Sigmoid colon (tissue), 7 donors: ENCODE measurements around the gene COX10. TPM values are rescaled to one million over a fixed set of nuclear protein-coding genes. Genes with fewer than 3 reads are reported as not detected.
"Not testable (repeated sequence)": the region's sequence is repeated elsewhere in the genome, so short reads cannot be mapped to it uniquely, and the experiment has no call there.

Experiments
- DNase-seq: peaks from one replicate; pipeline ENCODE4 v3.0.0-alpha.2; 2019
- H3K27ac ChIP-seq, 4 donors: fragments of 200-600 bp; sonication (generic); one replicate each; pipeline ENCODE4 v1.5.1; 2016 to 2019; ENCODE audit warnings: mild to moderate bottlenecking in 1 of 4
- H3K27me3 ChIP-seq, 3 donors: fragments of 200-600 bp; sonication (generic); one replicate each; pipeline ENCODE4 v1.5.1; 2019; ENCODE audit warnings: mild to moderate bottlenecking in 1 of 3
- H3K36me3 ChIP-seq, 4 donors: fragments of 200-600 bp; sonication (generic); one replicate each; pipeline ENCODE4 v1.5.1; 2016 to 2019
- H3K4me1 ChIP-seq, 4 donors: fragments of 200-600 bp; sonication (generic); one replicate each; pipeline ENCODE4 v1.5.1; 2017 to 2019
- H3K4me3 ChIP-seq, 4 donors: fragments of 200-600 bp; sonication (generic); one replicate each; pipeline ENCODE4 v1.5.1; 2017 to 2019; ENCODE audit warnings: mild to moderate bottlenecking in 2 of 4, moderate library complexity in 1 of 4
- H3K9me3 ChIP-seq, 4 donors: fragments of 200-600 bp in 3 of 4; sonication (generic) in 3 of 4; one replicate each; pipeline versions ENCODE4 v1.5.1 to v1.6.1; 2013 to 2019
- EP300 ChIP-seq, 4 donors: sonication (generic); formaldehyde crosslinking; IDR thresholded peaks; one replicate each; pipeline ENCODE4 v1.6.1; 2017; ENCODE audit warnings: antibody characterized with exemption in 4 of 4
- POLR2A ChIP-seq, 2 donors: fragments of 450-650 bp; IDR thresholded peaks; one replicate each; pipeline ENCODE4 v1.6.1; 2016; ENCODE audit warnings: antibody characterized with exemption in 2 of 2, mild to moderate bottlenecking in 2 of 2, moderate library complexity in 2 of 2
- POLR2AphosphoS5 ChIP-seq, 4 donors: sonication (generic); formaldehyde crosslinking; IDR thresholded peaks; one replicate each; pipeline ENCODE4 v1.6.1; 2017; ENCODE audit warnings: antibody characterized with exemption in 4 of 4
- WGBS, 2 donors: extraction: QIAGEN DNeasy Blood & Tissue Kit; methylation state at CpG; one replicate each; pipeline ENCODE4 v1.1.7; 2013; 5-methylcytosine and 5-hydroxymethylcytosine counted together
- intact Hi-C: fragments of 100-400 bp; cut with DNase I; formaldehyde crosslinking; loops from one replicate; pipeline ENCODE4 v1.15.1; 2023
- polyA plus RNA-seq, 3 donors: library from polyadenylated mRNA; stranded (reverse); fragments of 200-250 nt; gene quantifications; one replicate each; pipeline ENCODE4 v1.2.3, GENCODE V29; 2013
- total RNA-seq, 4 donors: library from RNA; depleted of rRNA; stranded (reverse); fragments of >200 nt; gene quantifications; one replicate each; pipeline ENCODE4 v1.1.0, GENCODE V29; 2016
- TF ChIP-seq, protein P1 (sequence below), 4 experiments: fragments of 450-650 bp in 3 of 4; fragments of 200-600 bp in 1 of 4; IDR thresholded peaks; one replicate each; pipeline ENCODE4 v1.5.1; 2016 to 2019; ENCODE audit warnings: antibody characterized with exemption in 4 of 4, mild to moderate bottlenecking in 3 of 4, moderate library complexity in 2 of 4
- donor health status: healthy with polysubstance abuse.
- donor health status: Bipolar disorder and iron deficiency.
- donor health status: healthy.

Gene COX10
- total and polyA plus RNA-seq, 7 donors: 14.4 to 23.9 (median 17.3) TPM

- H3K4me3 ChIP-seq, H3K27ac ChIP-seq, H3K4me1 ChIP-seq, H3K9me3 ChIP-seq, H3K36me3 ChIP-seq, intact Hi-C loops, DNase-seq, H3K27me3 ChIP-seq: not testable (repeated sequence)
These were observed 122.2 kb downstream of the COX10 start for GRCh38 chr17:14191469-14191868.

- H3K27me3 ChIP-seq, DNase-seq, H3K36me3 ChIP-seq, H3K4me1 ChIP-seq, H3K27ac ChIP-seq, intact Hi-C loops, H3K4me3 ChIP-seq, H3K9me3 ChIP-seq: not testable (repeated sequence)
- 83 to 88% methylated on average over 11 of the region's 11 CpGs for WGBS, 2 donors
These were observed 122.7 kb downstream of the COX10 start for GRCh38 chr17:14192039-14192438.

- H3K36me3 ChIP-seq, H3K27ac ChIP-seq, H3K9me3 ChIP-seq, DNase-seq, H3K27me3 ChIP-seq, intact Hi-C loops, H3K4me3 ChIP-seq, H3K4me1 ChIP-seq: not testable (repeated sequence)
- WGBS, 2 donors: 65 to 89% methylated on average over 12 of the region's 13 CpGs
These were observed 123.5 kb downstream of the COX10 start for GRCh38 chr17:14192636-14193344.

DNA sequence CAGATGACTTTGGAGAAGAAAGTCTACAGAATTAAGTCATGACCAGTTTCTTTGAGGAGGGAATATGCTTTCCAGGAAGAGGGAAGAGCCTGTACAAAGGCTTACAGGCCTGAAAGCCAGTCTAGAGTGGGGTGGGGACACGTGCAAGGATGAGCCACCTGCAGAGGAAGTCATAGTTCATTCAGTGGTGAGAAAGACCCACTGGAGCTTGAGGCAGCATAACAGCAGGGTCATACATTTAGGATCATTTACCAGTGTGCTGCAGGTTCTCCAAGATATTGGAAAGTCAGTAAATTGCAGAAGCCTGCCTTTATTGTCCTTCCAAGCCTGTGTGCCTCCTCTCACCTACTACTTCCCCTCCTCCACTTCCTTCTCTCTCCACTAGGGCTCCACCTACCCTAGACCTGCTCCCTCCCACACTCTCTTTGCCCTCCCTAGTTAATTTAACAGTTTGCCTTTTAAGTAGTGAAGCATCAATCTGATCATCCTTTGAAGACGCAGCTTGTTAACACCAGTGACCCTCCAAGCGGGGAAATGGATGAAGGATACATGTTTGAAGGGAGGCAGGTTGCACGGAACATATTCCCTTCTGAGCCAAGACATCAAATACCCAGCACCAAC is 127.2 kb downstream of the COX10 start:
- peaks cover 0 to 1% (median 0%) of the 10 kb centered on the region in 4 donors for H3K4me1 ChIP-seq
- H3K27me3 ChIP-seq: no peaks in the 10 kb centered on the region
- no peak overlapping the region for H3K27ac ChIP-seq
- 69 to 90% methylated on average over 4 of the region's 4 CpGs for WGBS, 2 donors
- peaks cover 0 to 3% (median 0%) of the 10 kb centered on the region in 4 donors for H3K36me3 ChIP-seq
- TF ChIP-seq POLR2AphosphoS5 (IDR thresholded peaks at IDR 0.05): no peak
- TF ChIP-seq, protein P1, sequence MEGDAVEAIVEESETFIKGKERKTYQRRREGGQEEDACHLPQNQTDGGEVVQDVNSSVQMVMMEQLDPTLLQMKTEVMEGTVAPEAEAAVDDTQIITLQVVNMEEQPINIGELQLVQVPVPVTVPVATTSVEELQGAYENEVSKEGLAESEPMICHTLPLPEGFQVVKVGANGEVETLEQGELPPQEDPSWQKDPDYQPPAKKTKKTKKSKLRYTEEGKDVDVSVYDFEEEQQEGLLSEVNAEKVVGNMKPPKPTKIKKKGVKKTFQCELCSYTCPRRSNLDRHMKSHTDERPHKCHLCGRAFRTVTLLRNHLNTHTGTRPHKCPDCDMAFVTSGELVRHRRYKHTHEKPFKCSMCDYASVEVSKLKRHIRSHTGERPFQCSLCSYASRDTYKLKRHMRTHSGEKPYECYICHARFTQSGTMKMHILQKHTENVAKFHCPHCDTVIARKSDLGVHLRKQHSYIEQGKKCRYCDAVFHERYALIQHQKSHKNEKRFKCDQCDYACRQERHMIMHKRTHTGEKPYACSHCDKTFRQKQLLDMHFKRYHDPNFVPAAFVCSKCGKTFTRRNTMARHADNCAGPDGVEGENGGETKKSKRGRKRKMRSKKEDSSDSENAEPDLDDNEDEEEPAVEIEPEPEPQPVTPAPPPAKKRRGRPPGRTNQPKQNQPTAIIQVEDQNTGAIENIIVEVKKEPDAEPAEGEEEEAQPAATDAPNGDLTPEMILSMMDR (IDR thresholded peaks at IDR 0.05): no peak
- no peak for TF ChIP-seq POLR2A (IDR thresholded peaks at IDR 0.05)
- TF ChIP-seq EP300 (IDR thresholded peaks at IDR 0.05): no peak
- DNase-seq: no peak
- no peak overlapping the region for H3K4me3 ChIP-seq
- intact Hi-C loops: no loop called here
- no peaks in the 10 kb centered on the region for H3K9me3 ChIP-seq

DNA sequence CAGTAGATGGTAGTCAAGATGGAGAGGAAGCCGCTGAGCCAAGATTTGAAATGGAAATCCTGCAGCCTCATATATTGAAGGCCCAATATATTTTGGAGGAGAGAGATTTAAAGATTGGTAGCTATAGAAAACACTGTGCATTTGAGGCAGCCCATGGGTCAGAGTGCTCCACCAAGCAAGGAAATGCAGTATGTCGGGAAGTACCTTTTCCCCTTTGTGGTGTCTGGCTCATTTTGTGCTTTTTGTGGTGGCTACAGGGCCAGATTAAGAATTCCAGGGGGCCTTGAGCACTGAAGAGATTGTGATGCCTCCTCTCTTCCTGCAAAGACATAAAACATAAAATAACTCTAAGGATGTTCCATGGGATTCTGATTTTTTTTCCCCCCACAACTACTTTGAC is 127.8 kb downstream of the COX10 start:
- TF ChIP-seq POLR2AphosphoS5 (IDR thresholded peaks at IDR 0.05): no peak
- no peak for TF ChIP-seq EP300 (IDR thresholded peaks at IDR 0.05)
- TF ChIP-seq, protein P1 (IDR thresholded peaks at IDR 0.05): no peak
- no peak for TF ChIP-seq POLR2A (IDR thresholded peaks at IDR 0.05)
- WGBS, 2 donors: 75 to 94% methylated on average over 2 of the region's 2 CpGs
- no peaks in the 10 kb centered on the region for H3K27me3 ChIP-seq
- intact Hi-C loops: no loop called here
- H3K9me3 ChIP-seq: no peaks in the 10 kb centered on the region
- H3K27ac ChIP-seq: no peak overlapping the region
- H3K4me1 ChIP-seq: peaks cover 0 to 3% (median 0%) of the 10 kb centered on the region in 4 donors
- peaks cover 0 to 3% (median 0%) of the 10 kb centered on the region in 4 donors for H3K36me3 ChIP-seq
- DNase-seq: no peak
- no peak overlapping the region for H3K4me3 ChIP-seq

DNA sequence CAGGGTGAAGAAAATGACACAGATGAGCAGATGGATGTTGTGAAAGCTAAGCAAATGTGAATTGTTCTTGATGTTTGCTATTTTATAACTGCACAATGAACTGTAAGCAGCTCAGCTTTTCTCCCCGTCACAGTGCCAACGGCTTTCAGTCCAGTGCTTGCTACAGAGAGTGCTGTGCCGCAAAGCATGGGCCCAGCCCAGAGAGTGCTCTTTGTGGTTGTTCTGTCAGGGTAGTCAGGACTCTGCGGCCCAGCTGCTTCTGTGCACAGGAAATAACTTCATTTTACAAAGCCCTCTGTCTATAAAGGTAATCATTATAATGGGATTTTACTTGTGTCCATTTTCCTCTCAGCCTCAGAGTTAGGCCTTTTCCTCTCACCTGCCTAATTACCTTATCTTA is 128.3 kb downstream of the COX10 start:
- DNase-seq: no peak
- Histone ChIP-seq H3K9me3 (no peaks in the 10 kb centered on the region), H3K27ac (no peak overlapping the region), H3K36me3 (peaks cover 0 to 3% (median 0%) of the 10 kb centered on the region in 4 donors), H3K4me3 (no peak overlapping the region), H3K27me3 (no peaks in the 10 kb centered on the region), H3K4me1 (peaks cover 0 to 3% (median 0%) of the 10 kb centered on the region in 4 donors)
- TF ChIP-seq EP300 (IDR thresholded peaks at IDR 0.05): no peak
- no peak for TF ChIP-seq POLR2AphosphoS5 (IDR thresholded peaks at IDR 0.05)
- TF ChIP-seq, protein P1 (IDR thresholded peaks at IDR 0.05): no peak
- TF ChIP-seq POLR2A (IDR thresholded peaks at IDR 0.05): no peak
- intact Hi-C loops: no loop called here
- 30 to 83% methylated on average over 4 of the region's 4 CpGs for WGBS, 2 donors
